ENCODE results near the gene FAM124A. TPM values are rescaled to one million over a fixed set of nuclear protein-coding genes. Genes with fewer than 3 reads are reported as not detected.
A peak's percentile ranks its signal among the peaks of the same experiment; 100 is the strongest.

FAM124A gene
- total and polyA plus RNA-seq, 9 donors: 0.48 to 8.8 (median 1.9) TPM

GRCh38 chr13:51229731-51230130, 7.5 kb downstream of the FAM124A start:
- H3K27me3 ChIP-seq: no peaks in the 10 kb centered on the region
- no peak for TF ChIP-seq CTCF (IDR thresholded peaks at IDR 0.05)
- TF ChIP-seq POLR2A (IDR thresholded peaks at IDR 0.05): no peak
- TF ChIP-seq EP300 (IDR thresholded peaks at IDR 0.05): no peak
- H3K4me3 ChIP-seq: no peak overlapping the region
- no peaks in the 10 kb centered on the region for H3K9me3 ChIP-seq
- no peak overlapping the region for H3K27ac ChIP-seq
- intact Hi-C loops (cut with DNase I): loop anchor here in 3 of 4 donors (5.0 to 10.0 kb wide), 4 partner anchors 45 to 738 kb away; no protein-coding TSS in a partner anchor
- no peaks in the 10 kb centered on the region for H3K4me1 ChIP-seq (ENCODE audit: insufficient read depth)
- H3K36me3 ChIP-seq: no peaks in the 10 kb centered on the region
- 56 to 63% (median 58%) methylated on average over 2 of the region's 2 CpGs for WGBS, 3 donors
- no peak for DNase-seq

- TF ChIP-seq EP300 (IDR thresholded peaks at IDR 0.05) (no peak), POLR2A (IDR thresholded peaks at IDR 0.05) (no peak), CTCF (IDR thresholded peaks at IDR 0.05) (no peak)
- H3K36me3 ChIP-seq: no peaks in the 10 kb centered on the region
- no peak overlapping the region for H3K4me3 ChIP-seq
- 9 to 16% (median 12%) methylated on average over 8 of the region's 8 CpGs for WGBS, 3 donors
- H3K9me3 ChIP-seq: no peaks in the 10 kb centered on the region
- intact Hi-C loops (cut with DNase I): no loop called here
- no peaks in the 10 kb centered on the region for H3K27me3 ChIP-seq
- H3K4me1 ChIP-seq (ENCODE audit: insufficient read depth): no peaks in the 10 kb centered on the region
- peak overlapping the region in 1 of 2 donors; percentile 59 for H3K27ac ChIP-seq
- peak; percentile 51 to 81 (median 64) for DNase-seq
These were observed 8.4 kb downstream of the FAM124A start for GRCh38 chr13:51230477-51231105.

- intact Hi-C loops (cut with DNase I): no loop called here
- Histone ChIP-seq H3K27ac (no peak overlapping the region), H3K27me3 (no peaks in the 10 kb centered on the region)
These were observed 9.3 kb downstream of the FAM124A start for GRCh38 chr13:51231456-51231855.

GRCh38 chr13:51232328-51232727, 10.1 kb downstream of the FAM124A start:
- no peak overlapping the region for H3K27ac ChIP-seq
- no peaks in the 10 kb centered on the region for H3K27me3 ChIP-seq
- no peaks in the 10 kb centered on the region for H3K9me3 ChIP-seq

More at GRCh38 chr13:51231456-51231855, 9.3 kb downstream of the FAM124A start:
- TF ChIP-seq EP300 (IDR thresholded peaks at IDR 0.05): no peak
- no peak for TF ChIP-seq CTCF (IDR thresholded peaks at IDR 0.05)
- no peak for TF ChIP-seq POLR2A (IDR thresholded peaks at IDR 0.05)
- H3K4me1 ChIP-seq (ENCODE audit: insufficient read depth): no peaks in the 10 kb centered on the region
- H3K9me3 ChIP-seq: no peaks in the 10 kb centered on the region
- 97 to 98% (median 98%) methylated on average over 2 of the region's 2 CpGs for WGBS, 3 donors
- H3K4me3 ChIP-seq: no peak overlapping the region
- no peak for DNase-seq
- no peaks in the 10 kb centered on the region for H3K36me3 ChIP-seq

More at GRCh38 chr13:51232328-51232727, 10.1 kb downstream of the FAM124A start:
- Histone ChIP-seq H3K4me1 (ENCODE audit: insufficient read depth) (no peaks in the 10 kb centered on the region), H3K4me3 (no peak overlapping the region), H3K36me3 (no peaks in the 10 kb centered on the region)
- DNase-seq: no peak
- intact Hi-C loops (cut with DNase I): no loop called here
- TF ChIP-seq EP300 (IDR thresholded peaks at IDR 0.05) (no peak), CTCF (IDR thresholded peaks at IDR 0.05) (no peak), POLR2A (IDR thresholded peaks at IDR 0.05) (no peak)

All from ovary (tissue), 9 donors.